Rectal smooth muscle tissue (tissue), 1 donor: Measurements from ENCODE around the gene RASEF.

Experiments
- H3K27ac ChIP-seq: one replicate; pipeline ENCODE4 v1.7.0; 2013; ENCODE audit warnings: low read depth, low read length, inconsistent platforms
- H3K27me3 ChIP-seq: one replicate; pipeline ENCODE4 v1.7.0; 2013; ENCODE audit warnings: low read length; ENCODE audit not compliant: control insufficient read depth, insufficient read depth
- H3K36me3 ChIP-seq: one replicate; pipeline ENCODE4 v1.7.0; 2013; ENCODE audit warnings: low read length; ENCODE audit not compliant: control insufficient read depth, insufficient read depth
- H3K4me1 ChIP-seq: one replicate; pipeline ENCODE4 v1.7.0; 2013; ENCODE audit warnings: low read length; ENCODE audit not compliant: control insufficient read depth, insufficient read depth
- H3K4me3 ChIP-seq: one replicate; pipeline ENCODE4 v1.7.0; 2013; ENCODE audit warnings: low read length
- H3K9ac ChIP-seq: one replicate; pipeline ENCODE4 v1.7.0; 2013; ENCODE audit warnings: low read length

Gene RASEF

DNA sequence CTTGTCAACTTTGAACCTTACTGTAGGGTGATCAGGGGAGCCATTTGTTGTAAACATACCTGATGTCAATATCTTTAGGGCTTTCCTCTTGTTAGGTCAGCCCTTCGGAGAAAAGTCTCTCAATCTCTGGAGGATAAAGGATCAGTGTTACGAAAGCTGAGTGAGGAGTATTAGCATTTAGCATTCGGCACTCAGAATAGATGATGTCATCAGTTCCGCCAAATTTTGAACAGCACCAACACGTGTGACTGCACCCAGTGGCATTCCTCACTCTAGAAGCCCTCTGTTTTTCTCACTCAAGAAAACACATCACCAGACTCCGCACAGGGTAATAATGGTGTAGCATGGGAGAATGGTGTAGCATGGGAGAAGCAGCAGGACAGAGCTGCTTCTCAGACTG is 87.8 kb downstream of the RASEF start:
- no peaks in the 10 kb centered on the region for H3K36me3 ChIP-seq
- no peak overlapping the region for H3K4me3 ChIP-seq
- no peak overlapping the region for H3K9ac ChIP-seq
- no peak overlapping the region for H3K27ac ChIP-seq
- H3K4me1 ChIP-seq: no peaks in the 10 kb centered on the region
- H3K27me3 ChIP-seq: no peaks in the 10 kb centered on the region

DNA sequence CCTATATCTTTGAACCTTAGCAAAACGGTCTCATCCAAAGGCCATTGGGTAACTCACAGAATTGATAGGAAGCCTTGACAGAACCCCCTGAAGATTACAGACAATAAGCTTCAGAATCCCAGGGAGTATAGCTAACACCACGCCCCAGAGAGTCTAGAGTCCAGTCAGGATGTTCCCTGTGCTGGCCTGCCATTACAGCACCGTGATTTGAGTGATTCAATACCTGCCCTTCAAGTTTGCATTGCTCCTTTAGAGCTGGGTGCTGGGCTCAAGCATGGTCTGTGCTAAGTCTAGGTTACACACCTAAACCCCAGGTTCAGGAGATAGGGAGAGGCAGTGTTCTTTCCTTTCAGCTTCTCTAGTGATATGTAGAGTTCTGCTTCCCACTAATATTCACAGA is 90.5 kb downstream of the RASEF start:
- Histone ChIP-seq H3K36me3 (no peaks in the 10 kb centered on the region), H3K27me3 (no peaks in the 10 kb centered on the region), H3K4me3 (no peak overlapping the region), H3K9ac (no peak overlapping the region), H3K4me1 (no peaks in the 10 kb centered on the region), H3K27ac (no peak overlapping the region)

DNA sequence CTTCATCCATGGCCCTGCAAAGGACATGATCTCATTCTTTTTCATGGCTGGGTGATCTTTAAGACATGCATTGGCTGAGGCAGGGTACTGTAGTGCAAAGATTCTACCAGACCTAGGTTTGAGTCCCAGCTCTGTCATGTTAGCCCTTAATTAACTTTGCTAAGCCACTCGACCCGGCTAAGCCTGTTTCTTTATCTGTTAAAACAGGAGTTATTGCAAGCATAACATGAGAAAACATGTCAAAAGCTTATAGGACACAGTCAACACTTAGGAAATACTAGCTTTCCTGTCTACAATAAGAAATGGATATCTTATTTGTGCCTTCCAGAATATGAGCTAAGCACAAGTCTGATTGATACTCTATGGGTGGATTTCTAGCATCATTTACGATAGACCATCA is 92.6 kb downstream of the RASEF start:
- Histone ChIP-seq H3K36me3 (no peaks in the 10 kb centered on the region), H3K27ac (no peak overlapping the region), H3K4me1 (no peaks in the 10 kb centered on the region), H3K9ac (no peak overlapping the region), H3K27me3 (no peaks in the 10 kb centered on the region), H3K4me3 (no peak overlapping the region)

DNA sequence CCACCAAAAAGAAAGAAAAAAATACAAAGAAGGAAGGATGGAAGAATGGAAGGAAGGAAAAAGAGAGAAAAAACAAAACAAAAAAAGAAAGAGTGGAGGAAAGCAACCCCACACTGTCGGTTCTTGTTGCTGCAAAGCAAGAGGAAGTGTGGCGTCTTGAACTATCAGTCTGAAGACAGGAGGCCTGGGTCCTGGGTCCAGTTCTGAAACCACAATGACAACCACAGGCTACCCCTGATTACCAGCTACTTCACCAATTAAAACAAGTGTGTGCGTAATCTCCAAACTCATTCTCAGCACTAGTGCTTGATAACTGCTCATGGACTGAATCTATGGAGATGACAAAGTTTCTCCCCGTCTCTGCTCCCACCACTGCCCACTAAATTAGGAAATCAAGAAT is 93.7 kb downstream of the RASEF start:
- Histone ChIP-seq H3K4me1 (no peaks in the 10 kb centered on the region), H3K36me3 (no peaks in the 10 kb centered on the region), H3K4me3 (no peak overlapping the region), H3K27ac (no peak overlapping the region), H3K27me3 (no peaks in the 10 kb centered on the region), H3K9ac (no peak overlapping the region)

DNA sequence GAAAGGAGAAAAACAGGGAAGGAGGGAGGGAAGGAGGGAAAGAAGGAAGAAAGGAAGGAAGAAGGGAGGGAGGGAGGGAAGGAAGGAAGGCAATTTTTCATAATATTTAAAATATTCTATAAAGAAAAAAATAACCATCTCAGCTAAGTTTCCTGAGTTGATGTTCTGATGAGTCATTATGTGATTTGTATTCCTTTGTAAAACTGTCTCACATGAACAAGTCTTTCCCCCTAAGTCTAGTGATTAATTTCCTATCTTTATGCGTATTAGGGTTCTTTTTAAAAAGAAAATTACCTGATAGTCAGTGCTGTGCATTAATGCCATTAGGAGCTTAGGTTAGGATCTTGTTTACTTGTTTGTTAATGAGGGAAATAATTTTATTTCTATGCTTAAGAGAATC is 94.1 kb downstream of the RASEF start:
- no peaks in the 10 kb centered on the region for H3K4me1 ChIP-seq
- no peak overlapping the region for H3K4me3 ChIP-seq
- no peak overlapping the region for H3K9ac ChIP-seq
- no peaks in the 10 kb centered on the region for H3K27me3 ChIP-seq
- no peaks in the 10 kb centered on the region for H3K36me3 ChIP-seq
- H3K27ac ChIP-seq: no peak overlapping the region

DNA sequence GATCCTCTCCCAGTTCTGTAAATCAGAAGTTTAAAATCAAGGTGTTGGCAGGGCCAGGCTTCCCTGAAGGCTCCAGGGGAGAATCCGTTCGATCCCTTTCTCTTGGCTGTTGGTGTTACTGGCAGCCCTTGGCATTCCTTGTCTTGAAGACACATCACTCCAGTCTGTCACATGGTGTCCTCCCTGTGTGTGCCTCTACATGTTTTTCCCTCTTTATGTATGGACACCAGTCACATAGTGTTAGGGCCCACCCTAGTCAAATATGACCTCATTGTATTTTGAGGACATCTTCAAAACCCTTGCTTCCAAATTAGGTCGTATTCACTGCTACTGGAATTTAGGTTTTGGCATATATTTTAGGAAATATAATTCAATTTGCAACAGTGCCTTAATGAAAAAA is 94.6 kb downstream of the RASEF start:
- Histone ChIP-seq H3K27me3 (no peaks in the 10 kb centered on the region), H3K4me1 (no peaks in the 10 kb centered on the region), H3K27ac (no peak overlapping the region), H3K4me3 (no peak overlapping the region), H3K36me3 (no peaks in the 10 kb centered on the region), H3K9ac (no peak overlapping the region)

DNA sequence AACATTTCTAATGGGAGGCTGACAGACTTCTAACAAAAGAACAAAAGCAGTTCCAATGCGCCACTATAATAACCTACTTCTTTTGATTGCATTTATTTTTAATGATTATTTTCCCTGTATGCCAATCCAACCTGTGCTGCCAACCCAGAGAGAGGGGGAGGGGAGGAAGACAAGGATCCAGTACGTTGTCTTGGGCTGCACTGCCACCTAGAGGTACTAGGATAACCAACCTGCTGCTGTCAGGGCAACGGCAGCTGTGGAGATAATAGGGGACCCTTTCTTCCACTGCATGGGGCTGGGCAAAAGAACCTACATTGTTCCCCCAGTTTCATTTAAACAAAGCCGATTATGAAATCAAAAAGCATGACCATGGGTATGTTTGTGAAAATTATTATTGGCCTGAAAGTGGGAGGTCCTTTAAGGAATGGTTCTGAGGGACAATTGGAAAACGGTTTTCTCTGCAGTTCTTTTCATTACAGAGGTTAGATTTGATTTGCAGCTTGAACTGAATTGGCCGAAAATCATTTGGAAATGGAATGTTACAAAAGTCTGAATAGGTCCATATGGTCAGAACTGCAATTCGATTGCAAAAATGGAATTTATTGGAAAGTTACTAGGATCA is 101.3 kb downstream of the RASEF start:
- H3K4me3 ChIP-seq: no peak overlapping the region
- H3K27ac ChIP-seq: no peak overlapping the region
- no peak overlapping the region for H3K9ac ChIP-seq
- H3K4me1 ChIP-seq: no peaks in the 10 kb centered on the region
- no peaks in the 10 kb centered on the region for H3K36me3 ChIP-seq
- H3K27me3 ChIP-seq: no peaks in the 10 kb centered on the region

DNA sequence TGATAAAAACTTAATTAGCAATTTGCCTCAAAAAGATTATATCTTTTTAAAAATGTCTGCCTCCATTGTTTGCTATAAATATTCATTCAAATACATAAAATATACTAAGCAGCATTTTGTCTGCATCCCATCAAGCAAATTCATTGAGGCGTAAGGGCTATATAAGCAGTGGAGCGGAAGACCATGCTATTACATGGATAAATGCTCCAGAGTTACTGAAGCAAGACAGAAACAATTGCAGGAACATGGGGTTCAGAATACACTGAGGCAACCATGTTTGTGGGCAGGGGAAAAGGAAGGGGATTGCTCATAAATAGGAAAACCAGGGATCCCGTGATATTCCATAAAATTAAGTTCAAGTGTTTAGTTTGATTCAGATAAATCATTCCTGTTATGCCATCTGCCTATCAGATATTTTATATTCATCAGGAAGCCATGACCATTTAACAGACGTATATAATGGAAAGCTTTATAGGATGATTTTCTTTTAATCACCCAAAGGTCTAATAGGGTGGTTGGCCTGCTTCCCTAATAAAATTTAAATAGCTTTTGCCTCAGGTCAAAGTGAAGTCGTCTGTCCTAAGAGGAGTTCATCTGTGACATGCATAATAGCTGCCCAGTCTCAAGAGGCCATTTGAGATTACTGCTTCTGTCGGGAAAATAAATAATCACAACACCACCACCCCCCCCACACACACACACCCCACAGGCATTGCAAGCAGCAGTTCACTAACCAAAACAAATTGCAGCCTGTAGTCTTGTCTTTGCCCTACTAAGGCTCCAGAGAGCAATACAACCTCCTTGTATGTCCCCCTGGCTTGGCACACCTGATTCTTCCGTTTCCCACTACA is 105.2 kb downstream of the RASEF start:
- no peaks in the 10 kb centered on the region for H3K36me3 ChIP-seq
- no peak overlapping the region for H3K4me3 ChIP-seq
- H3K27me3 ChIP-seq: no peaks in the 10 kb centered on the region
- no peak overlapping the region for H3K9ac ChIP-seq
- no peak overlapping the region for H3K27ac ChIP-seq
- no peaks in the 10 kb centered on the region for H3K4me1 ChIP-seq

DNA sequence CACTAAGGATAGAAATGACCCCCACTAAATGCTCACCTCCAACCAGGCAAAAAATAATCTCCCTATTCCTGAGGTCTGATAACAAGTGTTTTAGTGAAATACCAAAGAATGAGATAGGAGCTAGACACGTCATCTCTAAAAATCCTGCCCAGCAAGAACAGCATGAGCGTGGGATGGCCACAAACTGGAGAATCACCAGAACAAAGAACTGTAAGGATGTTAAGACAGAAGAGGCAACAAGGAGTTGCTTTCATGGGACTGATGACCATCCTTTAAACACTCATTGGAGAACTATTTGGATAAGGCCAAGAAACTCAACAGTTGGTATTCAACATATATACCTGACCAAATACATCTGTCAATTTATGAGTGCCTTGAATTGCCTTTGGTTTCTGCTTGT is 113.7 kb downstream of the RASEF start:
- H3K4me3 ChIP-seq: no peak overlapping the region
- H3K27me3 ChIP-seq: no peaks in the 10 kb centered on the region
- H3K27ac ChIP-seq: no peak overlapping the region
- no peaks in the 10 kb centered on the region for H3K36me3 ChIP-seq
- no peak overlapping the region for H3K9ac ChIP-seq
- H3K4me1 ChIP-seq: no peaks in the 10 kb centered on the region

DNA sequence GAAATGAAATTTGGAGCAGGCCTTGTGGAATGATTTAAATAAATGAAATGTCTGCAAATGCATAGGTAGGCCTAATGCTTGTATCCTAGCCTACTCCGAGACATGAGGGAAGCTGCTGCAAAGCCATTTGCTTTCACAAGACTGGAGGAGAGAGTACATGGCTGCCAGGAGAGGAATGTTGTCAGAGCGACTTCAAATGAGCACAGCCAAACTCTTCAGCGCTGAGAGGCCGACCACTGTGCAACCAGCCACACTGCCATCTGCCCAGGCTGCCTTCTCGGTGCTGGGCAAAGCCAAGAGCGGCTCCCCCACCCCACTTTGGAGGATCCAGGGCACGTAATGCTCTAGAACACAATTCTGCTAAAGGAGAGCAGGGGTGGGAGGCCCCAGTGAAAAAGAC is 122.6 kb downstream of the RASEF start:
- H3K4me1 ChIP-seq: no peaks in the 10 kb centered on the region
- H3K27me3 ChIP-seq: no peaks in the 10 kb centered on the region
- no peak overlapping the region for H3K9ac ChIP-seq
- no peak overlapping the region for H3K4me3 ChIP-seq
- H3K36me3 ChIP-seq: no peaks in the 10 kb centered on the region
- H3K27ac ChIP-seq: no peak overlapping the region

DNA sequence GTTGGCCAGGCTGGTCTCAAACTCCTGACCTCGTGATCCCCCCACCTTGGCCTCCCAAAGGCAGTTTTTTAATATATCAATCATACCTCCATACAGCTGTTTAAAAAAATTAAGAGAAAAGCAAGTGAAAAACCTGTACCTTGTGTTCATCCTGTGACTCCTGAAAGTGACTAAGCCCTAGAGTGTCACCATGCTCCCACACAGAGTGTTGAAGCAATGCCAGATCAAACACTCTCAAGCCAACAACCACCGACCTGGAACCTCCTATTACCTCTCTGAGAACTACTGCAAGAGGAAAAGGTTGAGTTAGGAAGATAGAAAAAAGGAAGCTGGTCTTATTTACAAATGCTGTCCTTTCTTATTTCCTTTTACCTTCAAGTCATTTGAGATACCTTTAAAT is 123.5 kb downstream of the RASEF start:
- no peaks in the 10 kb centered on the region for H3K36me3 ChIP-seq
- H3K9ac ChIP-seq: no peak overlapping the region
- no peaks in the 10 kb centered on the region for H3K4me1 ChIP-seq
- H3K27me3 ChIP-seq: no peaks in the 10 kb centered on the region
- H3K27ac ChIP-seq: no peak overlapping the region
- no peak overlapping the region for H3K4me3 ChIP-seq

DNA sequence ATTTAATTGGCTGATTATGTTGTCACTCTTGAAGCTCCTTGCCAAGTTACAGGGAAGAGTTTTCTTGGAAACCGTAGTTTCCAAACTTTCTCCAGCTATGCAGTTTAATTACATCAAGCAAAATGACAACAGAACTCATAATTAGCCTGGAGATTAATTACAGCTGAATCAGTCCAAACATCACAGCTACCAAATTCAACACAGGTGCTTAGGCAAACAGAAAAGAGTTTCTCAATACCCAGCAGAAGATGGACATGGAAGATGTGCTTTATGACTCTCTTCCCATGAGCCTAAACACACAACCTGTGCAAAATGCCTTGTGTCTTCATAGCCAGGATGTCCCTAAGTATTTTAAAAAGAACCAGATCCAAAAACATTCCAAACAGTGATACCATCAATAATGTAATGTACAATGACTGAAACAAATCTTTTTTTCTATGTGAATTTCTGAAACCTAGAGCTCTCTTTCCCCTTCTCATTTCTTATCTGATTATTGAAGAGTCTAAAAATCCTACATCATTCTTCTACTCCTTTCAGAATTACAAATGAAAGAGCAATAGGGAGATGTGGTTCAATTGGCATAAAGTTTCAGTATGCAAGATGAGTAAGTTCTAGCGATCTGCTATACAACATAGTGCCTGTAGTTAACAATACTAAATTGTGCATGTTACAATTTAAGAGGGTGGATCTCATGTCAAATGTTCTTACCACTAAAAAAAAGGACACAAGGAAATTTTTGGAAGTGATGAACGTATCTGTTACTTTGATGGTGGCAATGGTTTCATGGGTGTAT is 124.3 kb downstream of the RASEF start:
- Histone ChIP-seq H3K27ac (no peak overlapping the region), H3K4me1 (no peaks in the 10 kb centered on the region), H3K36me3 (no peaks in the 10 kb centered on the region), H3K27me3 (no peaks in the 10 kb centered on the region), H3K9ac (no peak overlapping the region), H3K4me3 (no peak overlapping the region)
